RPMI7951 (cell line): ENCODE data around the gene UCHL1. TPM values are rescaled to one million over a fixed set of nuclear protein-coding genes. Genes with fewer than 3 reads are reported as not detected.

Experiments used
- DNase-seq: peaks from one replicate; pipeline ENCODE4 v3.0.0-alpha.2; 2012; ENCODE audit warnings: low read depth
- total RNA-seq: library from RNA; depleted of rRNA; stranded (reverse); fragments of >200 nt; shearing (Covaris generic); gene quantifications from 2 replicates; pipeline ENCODE4 v1.2.3, GENCODE V29; 2014; rRNA removed

Gene UCHL1
- 87.5 and 98.2 TPM in 2 replicates for total RNA-seq

GRCh38 chr4:41256740-41257256 is at the start of gene UCHL1:
UCHL1 (plus strand) TSS chr4:41256928; CDS start chr4:41256977, 49 bp downstream.
- peak; percentile 48 for DNase-seq

- DNase-seq: peak; percentile 67
Observed at GRCh38 chr4:41207291-41207831, 49.4 kb upstream of the UCHL1 start.

- peak; percentile 38 for DNase-seq
Observed at GRCh38 chr4:41209187-41209586, 47.5 kb upstream of the UCHL1 start.

GRCh38 chr4:41209901-41210300 is 46.8 kb upstream of the UCHL1 start:
- DNase-seq: no peak

GRCh38 chr4:41211951-41212615 is 44.6 kb upstream of the UCHL1 start:
- no peak for DNase-seq

GRCh38 chr4:41212616-41213203 is 44.0 kb upstream of the UCHL1 start:
- peak; percentile 69 for DNase-seq

- peak; percentile 11 for DNase-seq
Observed at GRCh38 chr4:41213625-41214135, 43.0 kb upstream of the UCHL1 start.

- DNase-seq: peak; percentile 94
Observed at GRCh38 chr4:41214136-41214824, 42.4 kb upstream of the UCHL1 start, which contains the start of gene APBB2. APBB2 (minus strand) TSS chr4:41214542; CDS start chr4:41033254, 181,288 bp downstream.

- no peak for DNase-seq
Observed at GRCh38 chr4:41214825-41215146, 41.9 kb upstream of the UCHL1 start.

GRCh38 chr4:41215155-41215554 is 41.6 kb upstream of the UCHL1 start:
- no peak for DNase-seq

GRCh38 chr4:41215969-41216293 is 40.8 kb upstream of the UCHL1 start:
- no peak for DNase-seq

GRCh38 chr4:41216294-41217019 is 40.3 kb upstream of the UCHL1 start:
- DNase-seq: peak; percentile 66

GRCh38 chr4:41217020-41217333 is 39.8 kb upstream of the UCHL1 start:
- DNase-seq: no peak

GRCh38 chr4:41217374-41217773 is 39.4 kb upstream of the UCHL1 start:
- DNase-seq: no peak

GRCh38 chr4:41218703-41219102 is 38.0 kb upstream of the UCHL1 start:
- no peak for DNase-seq

GRCh38 chr4:41219421-41219950 is 37.2 kb upstream of the UCHL1 start:
- DNase-seq: peak; percentile 39

- peak; percentile 27 for DNase-seq
Observed at GRCh38 chr4:41221850-41222645, 34.7 kb upstream of the UCHL1 start.

GRCh38 chr4:41227902-41228301 is 28.8 kb upstream of the UCHL1 start:
- no peak for DNase-seq

GRCh38 chr4:41232406-41232805 is 24.3 kb upstream of the UCHL1 start:
- DNase-seq: peak; percentile 33

- DNase-seq: no peak
Observed at GRCh38 chr4:41232856-41233255, 23.9 kb upstream of the UCHL1 start.

- no peak for DNase-seq
Observed at GRCh38 chr4:41236032-41236431, 20.7 kb upstream of the UCHL1 start.
